Measurements from ENCODE around the gene GMDS. TPM values are rescaled to one million over a fixed set of nuclear protein-coding genes. Genes with fewer than 3 reads are reported as not detected.

The GMDS gene
- total RNA-seq, 2 donors from 2014 or later: 25.4 to 29.5 TPM

- no peaks in the 10 kb centered on the region for H3K36me3 ChIP-seq (ENCODE audit: control insufficient read depth, insufficient read depth, low read length)
- Mint-ChIP-seq H3K4me1 (no peaks in the 10 kb centered on the region), H3K9me3 (peaks cover 8% of the 10 kb centered on the region), H3K27ac (no peak overlapping the region), H3K36me3 (ENCODE audit: low read depth) (peaks cover 3% of the 10 kb centered on the region), H3K27me3 (ENCODE audit: insufficient read depth) (no peaks in the 10 kb centered on the region), H3K4me3 (no peak overlapping the region)
- no peaks in the 10 kb centered on the region for H3K4me1 ChIP-seq (ENCODE audit: control insufficient read depth, insufficient read depth, low read length)
- no peak overlapping the region for H3K9ac ChIP-seq (ENCODE audit: extremely low read depth, low read length, poor library complexity, severe bottlenecking)
- no peaks in the 10 kb centered on the region for H3K27me3 ChIP-seq (ENCODE audit: control insufficient read depth, insufficient read depth, low read length, poor library complexity, severe bottlenecking)
- TF ChIP-seq CTCF (conservative IDR thresholded peaks at IDR 0.05): no peak
- no peak overlapping the region for H3K4me3 ChIP-seq (ENCODE audit: low read length)
- H3K27ac ChIP-seq (ENCODE audit: low read depth, low read length): no peak overlapping the region
- H3K9me3 ChIP-seq (ENCODE audit: control insufficient read depth, low read length): peaks cover 4% of the 10 kb centered on the region
- WGBS, 2 experiments (ENCODE audit: insufficient coverage in 1 of 2, insufficient read length in 1 of 2): 88 to 91% methylated on average over 1 to 2 of the region's 2 CpGs
- no peak for DNase-seq
These were observed 41.1 kb downstream of the GMDS start for GRCh38 chr6:2204272-2204671.

- Histone ChIP-seq H3K9me3 (ENCODE audit: control insufficient read depth, low read length) (peaks cover 4% of the 10 kb centered on the region), H3K4me1 (ENCODE audit: control insufficient read depth, insufficient read depth, low read length) (no peaks in the 10 kb centered on the region), H3K36me3 (ENCODE audit: control insufficient read depth, insufficient read depth, low read length) (no peaks in the 10 kb centered on the region), H3K27ac (ENCODE audit: low read depth, low read length) (no peak overlapping the region), H3K27me3 (ENCODE audit: control insufficient read depth, insufficient read depth, low read length, poor library complexity, severe bottlenecking) (no peaks in the 10 kb centered on the region), H3K4me3 (ENCODE audit: low read length) (no peak overlapping the region), H3K9ac (ENCODE audit: extremely low read depth, low read length, poor library complexity, severe bottlenecking) (no peak overlapping the region)
- Mint-ChIP-seq H3K9me3 (peaks cover 8% of the 10 kb centered on the region), H3K4me3 (no peak overlapping the region), H3K27ac (no peak overlapping the region), H3K27me3 (ENCODE audit: insufficient read depth) (no peaks in the 10 kb centered on the region), H3K36me3 (ENCODE audit: low read depth) (peaks cover 3% of the 10 kb centered on the region), H3K4me1 (no peaks in the 10 kb centered on the region)
- 98% methylated on average over 3 of the region's 3 CpGs; no CpG with 5 or more reads in 1 of the 2 experiments for WGBS, 2 experiments (ENCODE audit: insufficient coverage in 1 of 2, insufficient read length in 1 of 2)
- DNase-seq: no peak
- TF ChIP-seq CTCF (conservative IDR thresholded peaks at IDR 0.05): no peak
These were observed 42.1 kb downstream of the GMDS start for GRCh38 chr6:2203264-2203663.

GRCh38 chr6:2197984-2198383, 47.4 kb downstream of the GMDS start:
- no peak for DNase-seq
- 84 to 94% methylated on average over 3 to 4 of the region's 4 CpGs for WGBS, 2 experiments (ENCODE audit: insufficient coverage in 1 of 2, insufficient read length in 1 of 2)
- no peak overlapping the region for H3K9ac ChIP-seq (ENCODE audit: extremely low read depth, low read length, poor library complexity, severe bottlenecking)
- Mint-ChIP-seq H3K4me3 (no peak overlapping the region), H3K4me1 (peaks cover 10% of the 10 kb centered on the region), H3K27ac (no peak overlapping the region), H3K27me3 (ENCODE audit: insufficient read depth) (no peaks in the 10 kb centered on the region), H3K36me3 (ENCODE audit: low read depth) (no peaks in the 10 kb centered on the region), H3K9me3 (no peaks in the 10 kb centered on the region)
- H3K36me3 ChIP-seq (ENCODE audit: control insufficient read depth, insufficient read depth, low read length): no peaks in the 10 kb centered on the region
- TF ChIP-seq CTCF (conservative IDR thresholded peaks at IDR 0.05): no peak
- no peak overlapping the region for H3K27ac ChIP-seq (ENCODE audit: low read depth, low read length)
- no peaks in the 10 kb centered on the region for H3K27me3 ChIP-seq (ENCODE audit: control insufficient read depth, insufficient read depth, low read length, poor library complexity, severe bottlenecking)
- H3K4me3 ChIP-seq (ENCODE audit: low read length): no peak overlapping the region
- no peaks in the 10 kb centered on the region for H3K4me1 ChIP-seq (ENCODE audit: control insufficient read depth, insufficient read depth, low read length)
- H3K9me3 ChIP-seq (ENCODE audit: control insufficient read depth, low read length): no peaks in the 10 kb centered on the region

Measured in endodermal cell (in vitro differentiated cells).